KMS-11 (cell line): Measurements from ENCODE around the gene CDKN2D.

Experiments used
- H2AFZ ChIP-seq: fragments of 200-600 bp; sonication (generic); 2 replicates; pipeline ENCODE4 v1.6.1; 2016; ENCODE audit warnings: antibody characterized with exemption, mixed run types, low read depth
- H3K27ac ChIP-seq: fragments of 200-600 bp; sonication (generic); 2 replicates; pipeline ENCODE4 v1.6.1; 2016; ENCODE audit warnings: mild to moderate bottlenecking, mixed run types
- H3K27me3 ChIP-seq: fragments of 200-600 bp; sonication (generic); 2 replicates; pipeline ENCODE4 v1.6.1; 2017; ENCODE audit warnings: mild to moderate bottlenecking, low read depth, mixed run types, moderate library complexity; ENCODE audit not compliant: insufficient read depth
- H3K36me3 ChIP-seq: fragments of 200-600 bp; sonication (generic); 2 replicates; pipeline ENCODE4 v1.6.1; 2017; ENCODE audit warnings: mild to moderate bottlenecking, mixed run types; ENCODE audit not compliant: insufficient read depth
- H3K4me1 ChIP-seq: fragments of 200-600 bp; sonication (generic); 2 replicates; pipeline ENCODE4 v1.6.1; 2016; ENCODE audit warnings: mild to moderate bottlenecking, low read depth, mixed run types; ENCODE audit not compliant: poor library complexity, severe bottlenecking
- H3K4me2 ChIP-seq: fragments of 200-600 bp; sonication (generic); 2 replicates; pipeline ENCODE4 v1.7.0; 2016; ENCODE audit warnings: mild to moderate bottlenecking, mixed run types
- H3K4me3 ChIP-seq: fragments of 200-600 bp; sonication (generic); IDR thresholded peaks from 2 replicates; pipeline ENCODE4 v1.6.1; 2017; ENCODE audit warnings: low read depth, low read length, mixed read lengths; ENCODE audit not compliant: insufficient read depth
- H3K79me2 ChIP-seq: fragments of 200-600 bp; sonication (generic); 2 replicates; pipeline ENCODE4 v1.6.1; 2016; ENCODE audit warnings: low read depth, mixed run types; ENCODE audit not compliant: insufficient read depth
- H3K9ac ChIP-seq: fragments of 200-600 bp; sonication (generic); 2 replicates; pipeline ENCODE4 v1.6.1; 2016; ENCODE audit warnings: mild to moderate bottlenecking, mixed run types
- H4K20me1 ChIP-seq: fragments of 200-600 bp; sonication (generic); 2 replicates; pipeline ENCODE4 v1.6.1; 2016; ENCODE audit warnings: mild to moderate bottlenecking, mixed run types; ENCODE audit not compliant: insufficient read depth
- CTCF ChIP-seq: fragments of 200-600 bp; sonication (generic); conservative IDR thresholded peaks from 2 replicates; pipeline ENCODE4 v1.6.1; 2017; ENCODE audit warnings: low read depth, mild to moderate bottlenecking, antibody characterized with exemption, low read length, moderate library complexity, mixed read lengths

Gene CDKN2D

DNA sequence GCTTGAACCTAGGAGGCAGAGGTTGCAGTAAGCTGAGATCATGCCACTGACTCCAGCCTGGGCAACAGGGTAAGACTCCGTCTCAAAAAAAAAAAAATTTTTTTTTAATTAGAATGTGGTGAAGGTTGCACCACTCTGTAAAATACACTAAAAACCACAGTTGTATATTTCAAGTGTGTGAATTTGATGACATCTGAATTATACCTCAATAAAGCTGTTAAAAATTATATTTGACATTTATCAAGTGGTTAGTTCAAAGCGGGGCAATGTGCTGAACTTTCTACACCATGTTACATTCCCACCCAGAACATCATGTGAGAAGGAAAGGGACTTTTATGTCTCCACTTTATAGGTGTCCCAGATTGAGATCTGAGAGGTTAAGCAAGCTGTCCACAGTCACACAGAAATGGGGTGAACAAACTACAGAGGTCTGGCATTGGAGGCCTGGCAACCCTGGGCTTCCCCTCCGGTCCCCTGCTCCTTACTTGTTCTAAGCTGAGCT, 45.6 kb downstream of the CDKN2D start:
- Histone ChIP-seq H3K4me2 (no peak overlapping the region), H3K9ac (no peak overlapping the region), H2AFZ (no peak overlapping the region), H3K79me2 (no peaks in the 10 kb centered on the region), H3K27ac (no peak overlapping the region), H3K36me3 (no peaks in the 10 kb centered on the region), H3K4me3 (no peak overlapping the region), H3K27me3 (peaks cover 14% of the 10 kb centered on the region), H4K20me1 (no peaks in the 10 kb centered on the region), H3K4me1 (no peaks in the 10 kb centered on the region)
- TF ChIP-seq CTCF, result no peak

DNA sequence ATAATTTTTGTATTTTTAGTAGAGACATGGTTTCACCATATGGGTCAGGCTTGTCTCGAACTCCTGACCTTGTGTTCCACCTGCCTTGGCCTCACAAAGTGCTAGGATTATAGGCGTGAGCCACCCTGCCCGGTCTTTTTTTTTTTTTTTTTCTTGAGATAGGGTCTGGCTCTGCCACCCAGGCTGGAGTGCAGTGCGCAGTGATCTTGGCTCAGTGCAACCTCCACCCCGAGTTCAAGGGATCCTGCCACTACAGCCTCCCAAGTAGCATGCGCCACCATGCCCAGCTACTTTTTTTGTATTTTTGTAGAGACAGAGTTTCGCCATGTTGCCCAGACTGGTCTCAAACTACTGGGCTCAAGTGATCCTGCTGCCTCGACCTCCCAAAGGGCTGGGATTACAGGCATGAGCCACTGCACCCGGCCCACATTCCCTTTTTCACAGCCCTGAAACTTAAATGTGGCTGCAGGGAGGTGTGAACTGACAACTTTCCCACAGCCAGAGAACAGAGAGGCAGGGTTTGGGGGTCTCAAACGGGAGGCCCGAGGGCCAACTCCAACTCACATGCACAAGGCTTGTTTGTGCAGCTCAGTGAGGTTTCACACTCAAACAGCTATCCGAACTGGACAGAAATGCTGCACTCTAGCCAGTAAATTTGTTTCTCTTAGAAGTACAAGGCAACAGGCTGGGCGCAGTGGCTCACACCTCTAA, 47.2 kb downstream of the CDKN2D start:
- H2AFZ ChIP-seq, result no peak overlapping the region

DNA sequence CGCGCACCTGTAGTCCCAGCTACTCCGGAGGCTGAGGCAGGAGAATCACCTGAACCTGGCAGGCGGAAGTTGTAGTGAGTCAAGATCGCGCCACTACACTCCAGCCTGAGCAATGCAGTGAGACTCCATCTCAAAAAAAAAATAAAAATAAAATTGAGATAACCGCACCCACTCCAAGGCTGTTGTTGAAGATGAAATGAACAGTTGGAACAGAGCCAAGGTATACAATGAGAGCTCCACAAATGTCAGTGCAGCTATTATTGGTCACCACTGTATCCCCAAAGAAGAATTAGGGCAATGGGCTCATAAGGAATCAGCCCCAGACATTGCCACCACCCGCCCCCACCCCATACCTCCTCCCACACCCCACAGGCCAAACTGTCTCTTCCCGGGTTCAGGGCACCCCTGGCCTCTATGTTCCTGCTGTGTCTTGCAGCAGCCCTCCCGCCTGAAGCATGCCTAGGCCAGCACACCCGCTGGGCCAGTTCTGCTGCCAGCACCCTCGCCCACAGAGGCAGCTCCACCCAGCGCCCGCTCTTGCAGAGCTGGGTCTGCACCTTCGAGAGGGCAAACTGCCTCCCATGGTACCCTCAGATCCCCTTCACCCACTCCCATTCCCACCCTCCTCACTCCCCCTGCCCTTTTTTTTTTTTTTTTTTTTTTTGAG, 48.0 kb downstream of the CDKN2D start:
- H2AFZ ChIP-seq, result no peak overlapping the region
- no peak overlapping the region for H3K27ac ChIP-seq
- no peaks in the 10 kb centered on the region for H3K79me2 ChIP-seq
- no peaks in the 10 kb centered on the region for H4K20me1 ChIP-seq
- no peak for TF ChIP-seq CTCF
- peaks cover 19% of the 10 kb centered on the region for H3K27me3 ChIP-seq
- H3K4me2 ChIP-seq, result no peak overlapping the region
- no peaks in the 10 kb centered on the region for H3K36me3 ChIP-seq
- H3K4me3 ChIP-seq, result no peak overlapping the region
- no peaks in the 10 kb centered on the region for H3K4me1 ChIP-seq
- no peak overlapping the region for H3K9ac ChIP-seq

More for the DNA sequence above, 47.2 kb downstream of the CDKN2D start:
- Histone ChIP-seq H3K4me3 (no peak overlapping the region), H3K27ac (no peak overlapping the region), H3K27me3 (peaks cover 19% of the 10 kb centered on the region), H4K20me1 (no peaks in the 10 kb centered on the region), H3K9ac (no peak overlapping the region), H3K79me2 (no peaks in the 10 kb centered on the region), H3K36me3 (no peaks in the 10 kb centered on the region), H3K4me1 (no peaks in the 10 kb centered on the region), H3K4me2 (no peak overlapping the region)
- TF ChIP-seq CTCF, result no peak

GRCh38 chr19:10519421-10519820, 49.4 kb downstream of the CDKN2D start:
- H3K9ac ChIP-seq, result no peak overlapping the region
- H4K20me1 ChIP-seq, result no peaks in the 10 kb centered on the region
- H3K27ac ChIP-seq, result no peak overlapping the region
- H3K27me3 ChIP-seq, result peaks cover 19% of the 10 kb centered on the region
- no peak overlapping the region for H3K4me3 ChIP-seq
- no peak overlapping the region for H2AFZ ChIP-seq
- TF ChIP-seq CTCF, result no peak
- H3K4me2 ChIP-seq, result no peak overlapping the region
- no peaks in the 10 kb centered on the region for H3K36me3 ChIP-seq
- no peaks in the 10 kb centered on the region for H3K79me2 ChIP-seq
- H3K4me1 ChIP-seq, result no peaks in the 10 kb centered on the region
